HG02642 (cell line): ENCODE measurements around the gene ZFYVE27.
"Not testable (repeated sequence)": the region's sequence is repeated elsewhere in the genome, so short reads cannot be mapped to it uniquely, and the experiment has no call there.

Experiments used
- ATAC-seq: cut with Tn5 transposase; IDR thresholded peaks from one replicate; pipeline ENCODE4 v1.9.1; 2021; ENCODE audit warnings: mild to moderate bottlenecking; ENCODE audit not compliant: unreplicated experiment, poor library complexity

Gene ZFYVE27

GRCh38 chr10:97736902-97737769, at the start of gene ZFYVE27:
TSS of gene ZFYVE27 (plus strand) at chr10:97737128. CDS start at chr10:97738478, 1,350 bp downstream.
- peak; percentile 89 for ATAC-seq

DNA sequence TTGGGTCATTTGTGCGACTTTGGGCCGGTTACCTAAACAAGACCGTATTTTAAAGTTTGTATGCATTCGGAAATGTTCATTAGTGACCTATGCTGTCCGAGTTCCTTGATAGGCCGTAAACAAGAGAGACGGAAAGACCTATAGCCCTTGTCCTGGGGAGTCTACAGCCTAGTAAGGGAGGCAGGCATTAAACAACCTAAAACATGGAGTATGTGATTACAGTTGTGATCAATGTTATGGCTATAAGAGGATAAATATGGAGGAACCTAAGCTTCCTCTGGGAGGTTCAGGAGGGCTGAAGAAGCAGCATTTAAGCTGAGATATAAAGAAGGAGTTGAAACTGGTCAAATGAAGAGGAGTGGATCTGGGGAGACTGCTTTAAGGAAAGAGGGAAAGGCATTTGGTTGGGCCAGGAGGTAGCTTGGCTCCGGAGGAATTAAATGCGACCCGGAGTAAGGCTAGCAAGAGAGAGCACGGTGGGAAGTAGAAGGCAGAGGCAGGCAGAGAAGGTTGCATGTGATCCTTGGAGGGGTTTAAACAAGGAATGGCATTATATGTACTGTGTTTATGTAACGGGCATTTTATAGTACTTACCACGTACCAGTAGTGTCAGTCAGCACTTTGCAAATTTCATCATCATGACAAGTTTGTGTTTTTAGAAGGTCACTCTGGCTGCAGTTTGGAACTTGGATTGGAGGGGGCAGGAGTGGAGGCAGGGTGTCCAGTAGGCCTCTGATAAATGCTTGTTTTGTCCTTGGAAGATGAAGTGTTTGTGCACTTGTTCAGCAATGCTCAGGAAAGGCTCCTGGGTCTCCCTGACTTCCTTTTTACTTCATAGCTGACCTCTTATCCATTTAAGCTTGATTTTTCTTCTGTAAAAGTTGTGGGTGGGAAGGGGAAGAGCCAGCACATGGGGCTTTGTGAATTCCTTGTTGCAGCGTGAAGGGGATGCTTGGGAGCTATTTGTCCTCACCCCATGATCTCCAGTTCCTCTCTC, 48.8 kb upstream of the ZFYVE27 start:
- ATAC-seq: no peak

GRCh38 chr10:97689559-97690020, 47.3 kb upstream of the ZFYVE27 start:
- ATAC-seq: no peak

DNA sequence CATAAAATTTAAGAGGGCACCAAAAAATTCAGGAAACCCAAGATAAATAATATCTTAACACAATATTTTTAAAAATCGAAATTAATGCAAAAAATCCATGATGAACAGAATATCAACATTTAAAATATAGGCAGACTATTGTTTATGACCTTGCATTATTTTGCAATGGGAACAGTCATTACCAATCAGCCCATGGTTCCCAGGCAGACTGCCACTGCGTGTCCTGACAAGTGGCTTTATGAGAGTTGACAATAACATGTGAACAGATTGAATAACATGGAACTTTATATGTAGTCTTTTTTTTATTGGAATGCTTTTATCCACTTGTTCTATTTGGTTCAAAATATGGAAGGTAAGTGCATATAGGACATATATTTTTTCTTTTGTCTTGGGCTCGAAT, 46.8 kb upstream of the ZFYVE27 start:
- ATAC-seq: no peak

- not testable (repeated sequence) for ATAC-seq
These were observed 38.8 kb upstream of the ZFYVE27 start for GRCh38 chr10:97698072-97698655.

GRCh38 chr10:97701438-97702069, 35.4 kb upstream of the ZFYVE27 start:
- ATAC-seq: peak; percentile 71

DNA sequence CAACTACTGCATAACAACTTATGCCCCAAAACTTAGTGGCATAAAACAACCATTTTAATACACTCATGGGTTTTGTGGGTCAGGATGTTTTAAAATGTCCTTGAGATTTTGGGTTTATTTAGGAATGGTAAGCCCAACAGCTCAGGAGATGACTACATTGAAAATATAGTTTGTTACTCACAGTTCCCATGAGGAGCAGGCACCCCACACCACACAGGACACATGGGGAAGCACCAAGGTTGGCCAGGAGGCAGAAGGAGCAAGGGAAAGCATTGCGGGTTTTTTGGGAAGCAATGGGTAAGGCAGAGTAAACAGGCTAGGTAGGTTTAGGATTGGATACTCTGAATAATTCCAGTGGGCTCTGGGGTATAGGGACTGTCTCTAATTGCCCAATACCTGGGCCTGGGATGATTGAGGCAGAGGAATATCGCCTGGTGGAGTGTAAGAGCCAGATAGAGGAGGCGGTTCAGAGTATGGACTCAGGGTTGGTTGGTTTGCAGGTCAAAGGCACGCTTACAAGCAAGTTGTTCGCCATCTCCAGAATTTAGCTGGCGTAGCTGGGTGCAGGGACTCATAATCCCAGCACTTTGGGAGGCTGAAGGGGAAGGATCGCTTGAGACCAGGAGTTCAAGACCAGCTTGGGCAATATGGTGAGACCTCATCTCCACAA, 33.4 kb upstream of the ZFYVE27 start:
- no peak for ATAC-seq

DNA sequence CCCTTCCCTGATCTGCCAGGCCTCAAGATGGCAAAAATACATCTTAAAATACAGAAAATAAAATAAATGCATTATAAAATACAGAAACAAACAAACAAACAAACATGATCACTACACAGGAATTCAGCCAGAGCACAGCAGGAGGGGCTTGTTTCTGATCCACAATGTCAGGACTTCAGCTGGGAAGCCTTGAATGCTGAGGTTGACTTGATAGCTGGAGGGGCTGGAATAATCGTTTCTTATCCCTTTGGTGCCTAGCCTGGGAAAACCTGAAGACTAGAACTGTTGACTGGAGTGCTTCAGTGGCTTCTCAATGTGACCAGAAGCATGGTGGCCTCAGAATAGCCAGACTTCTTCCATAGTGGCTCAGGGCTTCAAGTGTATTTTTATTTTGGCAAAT, 32.6 kb upstream of the ZFYVE27 start:
- no peak for ATAC-seq

- no peak for ATAC-seq
These were observed 31.8 kb upstream of the ZFYVE27 start for GRCh38 chr10:97705006-97705670.

DNA sequence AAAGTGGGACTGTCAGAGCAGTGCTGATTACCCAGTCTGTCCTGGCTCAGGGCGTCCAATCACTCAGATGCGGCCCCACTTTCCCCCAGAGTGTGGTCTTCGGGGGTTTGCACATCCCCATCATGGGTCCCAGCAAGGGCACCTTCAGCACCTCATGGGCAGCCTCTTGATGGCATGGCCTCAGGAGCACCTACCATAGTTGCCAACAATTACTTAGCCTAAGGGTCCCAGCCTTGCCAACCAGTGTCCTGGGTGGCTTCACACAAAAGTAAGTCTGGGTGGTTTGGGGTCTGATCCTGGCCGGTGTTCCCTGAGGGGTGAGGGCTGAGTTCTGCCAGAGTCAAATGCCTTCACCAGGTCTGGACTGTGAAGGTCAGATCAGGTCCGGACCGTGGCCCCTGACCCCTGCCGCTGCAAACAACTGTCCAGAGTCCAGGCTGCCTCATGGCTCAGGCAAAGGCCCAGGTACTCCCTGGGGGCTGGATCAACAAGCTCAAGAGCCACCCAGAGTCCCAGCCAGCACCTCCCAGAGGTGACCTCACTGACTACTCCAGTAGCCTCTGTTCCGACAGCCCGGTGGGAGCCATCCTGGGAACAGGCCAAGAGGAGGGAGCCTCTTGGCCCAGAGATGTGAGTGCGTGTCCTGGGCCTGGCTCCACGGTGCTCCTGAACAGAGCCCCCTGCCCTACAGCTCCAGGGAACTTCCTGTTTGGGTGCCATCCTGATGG, 29.6 kb upstream of the ZFYVE27 start:
- no peak for ATAC-seq

- no peak for ATAC-seq
These were observed 28.8 kb upstream of the ZFYVE27 start for GRCh38 chr10:97708167-97708566.

DNA sequence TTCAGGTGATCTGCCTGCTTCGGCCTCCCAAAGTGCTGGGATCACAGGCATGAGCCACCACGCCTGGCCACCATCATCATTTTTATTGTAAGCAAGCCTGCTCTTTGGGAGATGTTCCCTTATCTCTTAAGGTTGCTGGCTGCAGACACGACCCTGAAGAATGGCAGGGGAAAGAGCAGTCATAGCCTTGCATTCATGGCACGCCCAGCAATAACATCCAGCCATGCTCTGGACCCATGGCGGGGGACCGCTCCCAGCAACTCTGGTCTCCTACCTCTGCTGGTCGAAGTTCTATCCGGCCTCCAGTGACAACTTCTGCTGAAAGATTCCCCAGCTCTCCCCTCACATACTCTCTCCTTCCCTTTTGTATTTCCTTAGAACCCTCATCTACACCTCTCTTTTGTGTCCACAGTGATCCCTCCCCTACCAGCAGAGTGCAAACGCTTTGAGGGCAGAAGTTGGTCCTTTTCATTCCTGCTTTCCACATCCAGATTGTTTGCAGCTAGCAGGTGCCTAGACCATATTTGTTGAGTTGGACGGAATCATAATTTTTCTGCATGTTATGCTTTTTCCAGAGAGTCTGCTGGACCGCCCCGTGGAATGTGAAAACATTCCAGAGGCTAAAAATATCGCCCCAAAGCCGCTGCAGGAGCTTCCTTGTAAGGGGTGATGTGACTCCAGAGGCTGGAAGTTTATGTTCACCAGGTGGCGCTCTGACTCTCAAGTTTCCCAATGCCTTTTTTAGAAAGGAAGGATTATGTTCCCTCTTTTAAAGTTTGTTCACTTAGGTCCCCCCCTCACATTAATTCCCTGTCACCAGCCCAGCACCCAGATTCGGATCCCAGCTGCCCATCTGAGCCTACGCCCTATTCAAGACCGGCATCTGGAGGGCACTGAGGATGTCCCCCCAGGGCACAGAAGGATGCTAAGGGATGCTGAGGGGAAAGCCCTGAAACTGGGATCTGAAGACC, 27.7 kb upstream of the ZFYVE27 start:
- ATAC-seq: no peak

DNA sequence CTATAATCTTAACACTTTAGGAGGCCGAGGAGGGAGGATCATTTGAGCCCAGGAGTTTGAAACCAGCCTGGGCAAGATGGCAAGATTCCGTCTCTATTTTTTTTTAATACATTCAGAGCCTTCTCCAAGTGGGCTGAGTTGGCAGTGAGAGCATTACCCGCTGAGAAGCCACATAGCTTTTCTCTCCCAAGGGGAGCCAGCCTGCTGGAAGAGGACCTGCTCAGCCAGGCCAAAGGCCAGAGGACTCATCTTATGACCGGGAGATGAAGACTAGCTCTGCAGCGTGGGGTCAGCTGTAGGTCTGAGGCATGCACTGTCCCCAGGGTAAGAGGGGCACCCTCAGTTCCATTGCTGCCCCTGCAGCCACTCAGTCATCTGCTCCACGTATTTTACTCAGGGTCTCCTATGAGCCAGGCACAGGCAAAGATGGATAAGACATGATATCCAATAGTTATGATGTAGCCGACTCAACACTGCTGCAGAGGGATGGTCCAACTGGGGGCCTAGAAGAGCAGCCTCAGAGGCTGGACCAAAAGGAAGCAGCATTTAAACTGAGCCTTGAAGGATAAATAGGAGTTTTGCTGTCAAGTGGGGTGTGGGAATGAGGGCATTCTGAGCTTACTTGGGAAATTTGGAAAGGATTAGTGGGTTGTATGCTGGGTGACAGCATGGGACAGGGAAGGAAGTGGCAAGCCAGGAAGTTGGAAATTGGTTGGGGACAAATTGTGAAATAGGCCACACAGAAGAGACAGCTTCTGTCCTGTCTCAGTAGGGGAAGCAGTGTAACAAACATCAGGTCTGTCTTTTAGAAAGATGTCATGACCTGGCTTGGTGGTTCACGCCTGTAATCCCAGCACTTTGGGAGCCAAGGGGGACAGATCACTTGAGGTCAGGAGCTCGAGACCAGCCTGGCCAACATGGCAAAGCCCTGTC, 25.0 kb upstream of the ZFYVE27 start:
- no peak for ATAC-seq

DNA sequence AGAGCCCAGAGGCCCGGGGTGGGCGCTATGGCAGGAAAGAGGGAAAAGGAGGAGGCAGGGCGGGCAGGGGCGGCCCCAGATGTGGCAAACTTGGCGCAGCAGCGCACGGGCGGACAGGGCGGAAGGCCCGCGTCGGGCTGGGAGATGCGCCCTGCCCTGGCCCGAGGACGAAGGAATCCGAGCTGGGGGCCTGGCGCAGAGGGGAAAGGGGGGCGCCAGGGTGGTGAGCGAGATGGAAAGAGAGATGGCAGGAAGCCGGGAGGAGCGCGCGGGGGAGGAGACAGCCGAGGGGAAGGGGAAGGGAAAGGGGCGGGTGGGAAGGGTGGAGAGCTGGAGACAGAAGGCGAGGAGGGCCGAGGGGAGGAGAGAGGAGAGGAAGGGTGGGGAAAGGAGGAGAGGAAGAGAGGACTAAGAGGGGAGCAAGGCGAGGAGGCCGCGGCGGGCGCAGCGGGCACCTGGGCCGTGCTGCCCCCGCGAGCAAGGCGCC, 23.5 kb upstream of the ZFYVE27 start, which contains the start of gene MARVELD1:
Gene MARVELD1 (plus strand): TSS at position 392 of the 487 bp plus-strand sequence. CDS start 147 bp downstream, outside the sequence.
- no peak for ATAC-seq

DNA sequence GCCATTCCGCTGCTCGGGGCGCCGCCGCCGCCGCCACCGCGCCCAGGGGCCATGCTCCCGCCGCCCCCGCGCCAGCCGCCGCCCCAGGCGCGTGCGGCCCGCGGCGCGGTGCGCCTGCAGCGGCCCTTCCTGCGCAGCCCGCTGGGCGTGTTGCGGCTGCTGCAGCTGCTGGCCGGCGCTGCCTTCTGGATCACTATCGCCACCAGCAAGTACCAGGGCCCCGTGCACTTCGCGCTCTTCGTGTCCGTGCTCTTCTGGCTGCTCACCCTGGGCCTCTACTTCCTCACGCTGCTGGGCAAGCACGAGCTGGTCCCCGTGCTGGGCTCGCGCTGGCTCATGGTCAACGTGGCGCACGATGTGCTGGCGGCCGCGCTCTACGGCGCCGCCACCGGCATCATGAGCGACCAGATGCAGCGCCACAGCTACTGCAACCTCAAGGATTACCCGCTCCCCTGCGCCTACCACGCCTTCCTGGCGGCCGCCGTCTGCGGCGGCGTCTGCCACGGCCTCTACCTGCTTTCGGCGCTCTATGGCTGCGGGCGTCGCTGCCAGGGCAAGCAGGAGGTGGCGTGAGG, 23.0 kb upstream of the ZFYVE27 start:
- ATAC-seq: peak; percentile 72
